A673 (cell line): ENCODE data around the gene ADAM10. TPM values are rescaled to one million over a fixed set of nuclear protein-coding genes. Genes with fewer than 3 reads are reported as not detected.

Experiments used
- BruUV-seq: library from RNA; stranded (reverse); fragments of 400-500 nt; replicated peaks from 2 replicates; lab custom pipeline; 2021; lab: Mats Ljungman, UMichigan
- CTCF ChIA-PET: fragments of 300-600 bp; sonication (Branson Sonifier 250); formaldehyde crosslinking; loops from one replicate; lab custom pipeline; 2022; ENCODE audit warnings: antibody characterized with exemption; lab: Charles Lee
- POLR2A ChIA-PET: fragments of 300-600 bp; sonication (Branson Sonifier 250); formaldehyde crosslinking; loops from one replicate; lab custom pipeline; 2022; ENCODE audit warnings: antibody characterized with exemption; ENCODE audit not compliant: low non-redundant PET; lab: Charles Lee
- DNase-seq: peaks from one replicate; pipeline ENCODE4 v3.0.0-alpha.2; 2015; ENCODE audit warnings: low spot score
- H3K27ac ChIP-seq: fragments of 200-600 bp; sonication (generic); 2 replicates; pipeline ENCODE4 v1.5.1; 2016; ENCODE audit warnings: mixed run types, low read depth, mild to moderate bottlenecking, mixed read lengths, antibody characterized with exemption, low read length; ENCODE audit not compliant: poor library complexity, severe bottlenecking
- H3K27me3 ChIP-seq: fragments of 200-600 bp; sonication (generic); replicated peaks from 2 replicates; pipeline ENCODE4 v1.6.1; 2017; ENCODE audit warnings: mixed run types, low read depth, mild to moderate bottlenecking, mixed read lengths, antibody characterized with exemption, low read length; ENCODE audit not compliant: insufficient read depth, poor library complexity
- H3K36me3 ChIP-seq: fragments of 200-600 bp; sonication (generic); 2 replicates; pipeline ENCODE4 v1.6.1; 2016; ENCODE audit warnings: mixed run types, mild to moderate bottlenecking, mixed read lengths, antibody characterized with exemption, low read length; ENCODE audit not compliant: insufficient read depth, poor library complexity, severe bottlenecking
- H3K4me1 ChIP-seq: fragments of 200-600 bp; sonication (generic); 2 replicates; pipeline ENCODE4 v1.6.1; 2017; ENCODE audit warnings: mixed run types, mild to moderate bottlenecking, mixed read lengths, antibody characterized with exemption, low read length; ENCODE audit not compliant: insufficient read depth, poor library complexity, severe bottlenecking
- H3K4me3 ChIP-seq: fragments of 200-600 bp; sonication (generic); 2 replicates; pipeline ENCODE4 v1.5.1; 2016; ENCODE audit warnings: low read depth, mixed run types, mild to moderate bottlenecking, mixed read lengths, low read length; ENCODE audit not compliant: poor library complexity, severe bottlenecking
- H3K9me3 ChIP-seq: fragments of 200-600 bp; sonication (generic); 2 replicates; pipeline ENCODE4 v1.6.1; 2016; ENCODE audit warnings: mixed run types, low read depth, mild to moderate bottlenecking, mixed read lengths, antibody characterized with exemption, low read length; ENCODE audit not compliant: poor library complexity, severe bottlenecking
- EZH2 ChIP-seq: fragments of 200-600 bp; sonication (generic); IDR thresholded peaks from 2 replicates; pipeline ENCODE4 v1.6.1; 2017; ENCODE audit warnings: borderline replicate concordance, low read depth, mild to moderate bottlenecking, mixed read lengths, antibody characterized with exemption, low read length; ENCODE audit not compliant: poor library complexity, severe bottlenecking
- intact Hi-C: fragments of 100-400 bp; cut with micrococcal nuclease; formaldehyde crosslinking; loops from one replicate; pipeline ENCODE4 v1.10.0; 2022; ENCODE audit not compliant: unreplicated experiment
- total RNA-seq: library from RNA; stranded (reverse); gene quantifications from 2 replicates; pipeline ENCODE4 v1.2.3, GENCODE V29; 2021
- TF ChIP-seq, protein P1 (sequence below): fragments of 300-800, 200-600 bp; sonication (generic); conservative IDR thresholded peaks from 2 replicates; pipeline ENCODE4 v1.5.1; 2017; ENCODE audit warnings: low read depth, mild to moderate bottlenecking, antibody characterized with exemption, low read length, moderate library complexity, mixed read lengths

Gene ADAM10
- total RNA-seq, 1 experiment from 2014 or later, result 130 TPM

GRCh38 chr15:58697220-58697619 is 52.3 kb downstream of the ADAM10 start:
- CTCF ChIA-PET, result interaction anchor here (0.6 kb wide), 1 partner anchor 428 kb away, joined by 7 read pairs; no protein-coding TSS in a partner anchor
- intact Hi-C loops, result no loop called here
- POLR2A ChIA-PET, result interaction anchor here (1.1 kb wide), 1 partner anchor 10 kb away, joined by 6 read pairs; no protein-coding TSS in a partner anchor
- DNase-seq, result no peak
- Histone ChIP-seq H3K9me3 (peaks cover 22% of the 10 kb centered on the region), H3K4me3 (no peak overlapping the region), H3K27me3 (no peaks in the 10 kb centered on the region), H3K4me1 (no peaks in the 10 kb centered on the region), H3K36me3 (peaks cover 10% of the 10 kb centered on the region), H3K27ac (no peak overlapping the region)
- TF ChIP-seq, protein P1, sequence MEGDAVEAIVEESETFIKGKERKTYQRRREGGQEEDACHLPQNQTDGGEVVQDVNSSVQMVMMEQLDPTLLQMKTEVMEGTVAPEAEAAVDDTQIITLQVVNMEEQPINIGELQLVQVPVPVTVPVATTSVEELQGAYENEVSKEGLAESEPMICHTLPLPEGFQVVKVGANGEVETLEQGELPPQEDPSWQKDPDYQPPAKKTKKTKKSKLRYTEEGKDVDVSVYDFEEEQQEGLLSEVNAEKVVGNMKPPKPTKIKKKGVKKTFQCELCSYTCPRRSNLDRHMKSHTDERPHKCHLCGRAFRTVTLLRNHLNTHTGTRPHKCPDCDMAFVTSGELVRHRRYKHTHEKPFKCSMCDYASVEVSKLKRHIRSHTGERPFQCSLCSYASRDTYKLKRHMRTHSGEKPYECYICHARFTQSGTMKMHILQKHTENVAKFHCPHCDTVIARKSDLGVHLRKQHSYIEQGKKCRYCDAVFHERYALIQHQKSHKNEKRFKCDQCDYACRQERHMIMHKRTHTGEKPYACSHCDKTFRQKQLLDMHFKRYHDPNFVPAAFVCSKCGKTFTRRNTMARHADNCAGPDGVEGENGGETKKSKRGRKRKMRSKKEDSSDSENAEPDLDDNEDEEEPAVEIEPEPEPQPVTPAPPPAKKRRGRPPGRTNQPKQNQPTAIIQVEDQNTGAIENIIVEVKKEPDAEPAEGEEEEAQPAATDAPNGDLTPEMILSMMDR, result no peak
- TF ChIP-seq EZH2, result no peak
- no TSS peak for BruUV-seq

DNA sequence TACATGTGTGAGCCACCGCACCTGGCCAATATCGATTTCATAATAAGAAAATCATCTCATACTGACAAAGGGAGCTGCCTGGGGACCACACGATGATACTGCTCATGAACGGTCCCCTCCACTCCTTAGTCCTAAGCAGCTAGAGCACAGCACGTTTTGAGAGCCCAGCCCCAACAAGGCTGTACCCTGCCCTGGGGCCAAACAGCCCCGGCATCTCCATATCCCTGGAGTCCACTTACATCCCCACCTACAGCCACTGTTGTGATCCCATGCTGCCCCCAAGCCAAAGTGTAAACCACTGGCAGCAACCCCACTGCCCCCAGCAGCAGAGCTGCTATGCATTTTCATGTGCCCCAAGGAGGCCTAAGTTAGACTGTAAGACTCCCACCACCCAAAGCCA is 52.8 kb downstream of the ADAM10 start:
- no peak overlapping the region for H3K4me3 ChIP-seq
- no peaks in the 10 kb centered on the region for H3K27me3 ChIP-seq
- H3K36me3 ChIP-seq, result peaks cover 10% of the 10 kb centered on the region
- H3K9me3 ChIP-seq, result peaks cover 22% of the 10 kb centered on the region
- TF ChIP-seq EZH2, result no peak
- TF ChIP-seq, protein P1, result no peak
- DNase-seq, result no peak
- ChIA-PET POLR2A (interaction anchor here (1.1 kb wide), 1 partner anchor 11 kb away, joined by 6 read pairs; no protein-coding TSS in a partner anchor), CTCF (interaction anchor here (0.6 kb wide), 1 partner anchor 427 kb away, joined by 7 read pairs; no protein-coding TSS in a partner anchor)
- intact Hi-C loops, result no loop called here
- no peaks in the 10 kb centered on the region for H3K4me1 ChIP-seq
- BruUV-seq, result no TSS peak
- no peak overlapping the region for H3K27ac ChIP-seq

DNA sequence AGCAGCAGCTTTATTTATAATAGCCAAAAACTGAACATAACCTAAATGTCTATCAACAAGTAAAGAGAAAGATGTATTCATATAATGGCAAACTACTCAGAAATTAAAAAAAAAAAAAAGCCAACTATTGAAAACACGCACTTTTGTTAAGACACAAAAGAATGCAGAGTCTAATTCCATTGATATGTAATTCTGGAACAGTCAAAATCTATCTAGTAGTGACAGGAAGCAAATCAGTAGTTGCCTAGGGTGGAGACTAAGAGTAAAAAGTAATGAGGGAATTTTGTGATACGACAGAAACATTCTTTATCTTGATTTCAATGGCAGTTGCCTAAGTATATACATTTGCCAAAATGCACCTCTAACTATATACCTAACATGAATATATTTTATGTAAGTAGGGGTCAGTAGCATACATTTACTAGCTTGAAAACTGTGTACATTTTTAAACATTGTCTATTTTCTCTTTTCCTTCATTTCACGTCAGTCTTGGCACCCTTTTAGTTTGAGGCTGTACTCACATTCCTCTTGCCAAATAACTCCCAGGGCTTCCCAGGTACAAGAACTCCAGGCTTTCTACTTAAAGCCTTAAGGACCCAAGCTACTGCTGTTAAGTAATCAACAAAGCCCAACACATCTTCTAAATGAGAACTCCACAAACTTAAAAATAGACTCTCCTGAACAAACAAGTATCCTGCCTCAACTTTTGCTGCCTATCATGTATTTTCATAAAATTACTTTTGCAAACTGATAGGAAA is 54.7 kb downstream of the ADAM10 start:
- no peak overlapping the region for H3K4me3 ChIP-seq
- DNase-seq, result no peak
- ChIA-PET CTCF (interaction anchor here (0.7 kb wide), 1 partner anchor 10 kb away, joined by 5 read pairs; no protein-coding TSS in a partner anchor), POLR2A (no interaction called here)
- TF ChIP-seq, protein P1, result no peak
- TF ChIP-seq EZH2, result no peak
- H3K27ac ChIP-seq, result no peak overlapping the region
- intact Hi-C loops, result no loop called here
- no TSS peak for BruUV-seq
- H3K27me3 ChIP-seq, result no peaks in the 10 kb centered on the region
- H3K4me1 ChIP-seq, result peaks cover 3% of the 10 kb centered on the region
- peaks cover 4% of the 10 kb centered on the region for H3K36me3 ChIP-seq
- peaks cover 16% of the 10 kb centered on the region for H3K9me3 ChIP-seq
